Mesothelial cell of epicardium (in vitro differentiated cells): ENCODE measurements around the gene SLC9A2. TPM values are rescaled to one million over a fixed set of nuclear protein-coding genes. Genes with fewer than 3 reads are reported as not detected.
A peak's percentile ranks its signal among the peaks of the same experiment; 100 is the strongest.

ENCODE experiments used
- DNase-seq, 2 experiments: peaks; one replicate each; pipeline ENCODE4 v3.0.0; 2021; ENCODE audit warnings: low spot score in 2 of 2; ENCODE audit not compliant: unreplicated experiment in 2 of 2
- H3K27ac Mint-ChIP-seq: 2 replicates; pipeline ENCODE4 v1.8.0; 2021; ENCODE audit warnings: mixed read lengths
- H3K27me3 Mint-ChIP-seq: 2 replicates; pipeline ENCODE4 v1.8.0; 2021; ENCODE audit warnings: low read depth, mixed read lengths
- H3K36me3 Mint-ChIP-seq: 2 replicates; pipeline ENCODE4 v1.8.0; 2021; ENCODE audit warnings: mixed read lengths
- H3K4me1 Mint-ChIP-seq: 2 replicates; pipeline ENCODE4 v1.8.0; 2021; ENCODE audit warnings: mixed read lengths
- H3K4me3 Mint-ChIP-seq: 2 replicates; pipeline ENCODE4 v1.8.0; 2021; ENCODE audit warnings: mild to moderate bottlenecking, moderate library complexity, mixed read lengths
- H3K9me3 Mint-ChIP-seq: 2 replicates; pipeline ENCODE4 v1.8.0; 2021; ENCODE audit warnings: mixed read lengths
- CTCF ChIP-seq: fragments of 200-600 bp; sonication (generic); IDR thresholded peaks from one replicate; pipeline ENCODE4 v1.5.0; 2021; ENCODE audit warnings: antibody characterized with exemption; ENCODE audit not compliant: unreplicated experiment
- total RNA-seq: library from RNA; stranded (reverse); gene quantifications from 3 replicates; pipeline ENCODE4 v1.2.1, GENCODE V29; 2021

SLC9A2 gene
- total RNA-seq, 1 donor from 2014 or later: 0.04 TPM

DNA sequence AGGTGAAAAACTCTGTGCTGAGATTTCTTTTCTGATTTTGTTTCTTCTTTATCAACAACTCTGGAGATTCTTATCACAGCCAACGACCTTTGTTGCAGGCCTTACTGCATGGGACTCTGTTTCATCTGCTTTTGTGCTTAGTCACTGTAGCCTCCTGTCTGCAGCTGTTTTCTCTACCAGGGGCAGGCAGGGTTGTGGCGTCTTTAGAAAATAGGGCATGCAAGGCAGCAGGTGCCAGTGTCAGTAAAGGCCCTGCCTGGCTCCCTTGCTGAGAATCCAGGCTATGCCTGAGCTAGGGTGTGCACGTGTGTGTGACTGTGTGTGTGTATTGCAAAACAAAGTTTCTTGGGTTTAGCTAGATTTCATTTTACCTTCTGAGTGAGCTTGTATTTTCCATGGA is 14.6 kb upstream of the SLC9A2 start:
- no peak overlapping the region for H3K4me3 Mint-ChIP-seq
- DNase-seq: no peak

GRCh38 chr2:102606353-102606752 is 13.0 kb upstream of the SLC9A2 start:
- no peak overlapping the region for H3K27ac Mint-ChIP-seq
- peaks cover 1% of the 10 kb centered on the region for H3K27me3 Mint-ChIP-seq
- H3K36me3 Mint-ChIP-seq: no peaks in the 10 kb centered on the region
- H3K4me1 Mint-ChIP-seq: peaks cover 16% of the 10 kb centered on the region
- TF ChIP-seq CTCF: no peak
- DNase-seq: no peak
- H3K4me3 Mint-ChIP-seq: no peak overlapping the region
- H3K9me3 Mint-ChIP-seq: no peaks in the 10 kb centered on the region

More for the DNA sequence above, 14.6 kb upstream of the SLC9A2 start:
- H3K4me1 Mint-ChIP-seq: peaks cover 16% of the 10 kb centered on the region
- H3K9me3 Mint-ChIP-seq: peaks cover 3% of the 10 kb centered on the region
- H3K27me3 Mint-ChIP-seq: peaks cover 1% of the 10 kb centered on the region
- no peaks in the 10 kb centered on the region for H3K36me3 Mint-ChIP-seq
- no peak for TF ChIP-seq CTCF
- H3K27ac Mint-ChIP-seq: peak overlapping the region; percentile 79

DNA sequence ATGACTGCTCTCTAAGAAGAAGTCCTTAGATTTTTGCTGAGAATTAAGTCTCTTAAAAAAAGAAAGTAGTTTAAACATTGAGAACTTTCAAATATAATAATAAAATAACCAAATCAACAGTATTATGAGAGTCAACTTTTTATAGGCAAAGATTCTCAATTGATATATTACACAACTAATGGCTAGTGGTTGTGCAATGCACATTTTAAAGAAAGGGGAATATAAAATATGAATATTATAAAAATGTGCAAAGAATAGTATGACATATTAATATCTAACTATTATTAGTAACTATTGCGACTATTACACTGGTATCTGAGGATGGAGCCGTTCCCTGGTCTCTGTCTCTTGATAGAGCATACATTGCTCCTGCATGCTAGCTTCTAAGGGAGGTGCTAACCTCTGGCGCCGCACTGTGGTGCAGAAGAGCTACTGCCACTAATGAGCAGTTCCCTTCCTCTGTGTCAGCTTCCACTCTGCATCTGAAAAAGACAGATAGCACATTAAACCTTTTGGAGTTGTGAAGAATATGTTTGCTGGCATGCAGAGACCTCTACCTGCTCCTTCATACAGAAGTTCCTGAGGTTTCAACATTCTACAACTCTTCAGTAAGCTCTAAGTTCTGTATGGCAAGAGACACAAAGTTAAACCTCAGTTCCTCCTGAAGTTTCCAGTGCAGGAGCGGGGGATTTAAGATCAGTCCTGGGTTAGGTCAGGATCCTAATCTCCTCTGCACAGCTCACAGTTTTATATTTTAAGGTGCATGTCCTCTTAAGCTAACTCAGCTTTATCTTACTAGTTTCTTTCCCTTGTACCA is 3.5 kb upstream of the SLC9A2 start:
- no peak overlapping the region for H3K4me3 Mint-ChIP-seq
- peak; percentile 34 to 54 for DNase-seq
- H3K27me3 Mint-ChIP-seq: peaks cover 64% of the 10 kb centered on the region

DNA sequence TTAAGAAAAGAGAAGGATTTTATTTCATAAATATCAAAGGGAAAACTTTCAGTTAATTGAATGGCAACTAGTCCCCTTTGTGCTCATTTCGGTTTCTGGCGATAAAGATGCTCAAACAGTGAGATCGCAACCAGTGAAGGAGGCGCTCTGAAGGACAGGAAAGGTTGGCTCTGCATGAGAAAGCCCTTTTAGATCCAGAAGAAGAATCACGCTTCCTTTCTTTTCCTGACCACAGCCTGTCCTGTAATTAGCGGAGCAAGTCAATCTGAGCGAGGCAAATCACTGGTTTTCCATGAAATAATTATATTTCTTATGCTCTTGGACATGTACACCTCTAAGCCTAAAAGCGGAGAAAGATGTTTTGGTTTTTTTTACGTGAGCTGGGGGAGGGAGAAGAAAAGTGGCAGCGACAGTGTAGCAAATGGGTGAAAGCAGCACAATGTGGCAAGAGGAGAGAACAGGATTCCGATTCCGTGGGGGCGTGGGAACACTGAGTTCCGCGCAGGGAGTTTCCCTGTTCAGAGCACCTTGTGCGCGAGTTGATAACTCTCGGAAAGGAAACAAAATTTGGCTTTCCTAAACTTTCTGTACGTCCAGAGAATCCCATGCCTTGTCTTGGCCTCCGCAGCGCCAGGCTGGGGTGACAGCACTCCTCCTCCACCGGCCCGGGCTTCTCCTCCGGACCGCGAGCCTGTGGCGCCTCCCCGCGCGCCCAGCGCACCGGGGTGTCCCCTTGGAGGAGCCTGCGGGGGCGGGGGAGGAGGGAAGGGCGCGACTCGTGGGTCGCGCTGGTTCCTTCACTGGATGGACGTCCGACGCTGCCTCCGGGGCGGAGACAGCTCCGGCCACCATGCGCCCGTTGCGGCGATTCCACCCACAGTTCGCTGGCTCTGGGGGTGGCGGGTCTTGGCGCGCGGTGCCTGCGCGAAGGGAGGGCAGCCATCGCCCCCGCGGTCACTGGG is 620 bp upstream of the SLC9A2 start:
- peaks cover 87% of the 10 kb centered on the region for H3K27me3 Mint-ChIP-seq
- H3K4me1 Mint-ChIP-seq: peaks cover 14% of the 10 kb centered on the region
- peak overlapping the region; percentile 65 for H3K4me3 Mint-ChIP-seq
- peak in 1 of 2 experiments; percentile 46 for DNase-seq
- H3K9me3 Mint-ChIP-seq: no peaks in the 10 kb centered on the region
- TF ChIP-seq CTCF: no peak
- H3K27ac Mint-ChIP-seq: no peak overlapping the region
- no peaks in the 10 kb centered on the region for H3K36me3 Mint-ChIP-seq

More for the DNA sequence above, 3.5 kb upstream of the SLC9A2 start:
- Mint-ChIP-seq H3K9me3 (no peaks in the 10 kb centered on the region), H3K4me1 (peaks cover 14% of the 10 kb centered on the region), H3K27ac (no peak overlapping the region), H3K36me3 (no peaks in the 10 kb centered on the region)
- TF ChIP-seq CTCF: peak; percentile 74

DNA sequence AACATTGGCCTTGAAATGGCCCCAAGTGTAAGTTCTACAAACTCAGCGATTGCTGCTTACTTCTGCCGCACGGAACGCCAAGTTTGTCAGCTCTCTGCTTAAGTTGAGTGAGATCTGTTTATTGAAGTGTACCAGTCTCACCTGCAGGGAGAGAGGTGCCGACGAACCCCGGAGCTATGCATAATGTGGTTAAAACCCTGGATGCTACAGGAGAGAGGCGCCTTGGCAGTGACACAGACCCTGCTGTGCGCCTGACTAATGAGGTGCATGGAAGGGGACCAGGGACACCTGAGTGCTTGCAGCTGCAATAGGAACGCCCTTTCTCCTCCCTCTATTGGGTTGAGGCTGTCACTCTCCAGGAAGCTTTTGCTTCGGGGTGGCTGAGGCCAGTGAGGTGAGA is 979 bp downstream of the SLC9A2 start:
- Mint-ChIP-seq H3K4me3 (peak overlapping the region; percentile 54), H3K27ac (no peak overlapping the region), H3K36me3 (no peaks in the 10 kb centered on the region), H3K9me3 (no peaks in the 10 kb centered on the region), H3K4me1 (peaks cover 14% of the 10 kb centered on the region), H3K27me3 (peaks cover 83% of the 10 kb centered on the region)
- no peak for DNase-seq
- TF ChIP-seq CTCF: no peak
